Fibroblast of upper back skin (primary cell): ENCODE data around the gene NAALADL1.
A peak's percentile ranks its signal among the peaks of the same experiment; 100 is the strongest.
"Not testable (repeated sequence)": the region's sequence is repeated elsewhere in the genome, so short reads cannot be mapped to it uniquely, and the experiment has no call there.

Source experiments
- DNase-seq: peaks from one replicate; pipeline ENCODE4 v3.0.0-alpha.2; 2013

The NAALADL1 gene

GRCh38 chr11:65013130-65013887, 45.0 kb downstream of the NAALADL1 start:
- DNase-seq: peak; percentile 87

- DNase-seq: no peak
These were observed 49.5 kb downstream of the NAALADL1 start for GRCh38 chr11:65008873-65009272.

GRCh38 chr11:65008016-65008415, 50.3 kb downstream of the NAALADL1 start:
- peak; percentile 23 for DNase-seq

- not testable (repeated sequence) for DNase-seq
These were observed 54.4 kb downstream of the NAALADL1 start for GRCh38 chr11:65003968-65004367.

- peak; percentile 33 for DNase-seq
These were observed 55.1 kb downstream of the NAALADL1 start for GRCh38 chr11:65003282-65003681.

GRCh38 chr11:65002706-65003105, 55.6 kb downstream of the NAALADL1 start:
- no peak for DNase-seq

- DNase-seq: no peak
These were observed 58.9 kb downstream of the NAALADL1 start for GRCh38 chr11:64999478-64999877.

- DNase-seq: no peak
These were observed 59.5 kb downstream of the NAALADL1 start for GRCh38 chr11:64998690-64999431.

- DNase-seq: no peak
These were observed 60.2 kb downstream of the NAALADL1 start for GRCh38 chr11:64998141-64998540.

GRCh38 chr11:64996710-64997380, 61.5 kb downstream of the NAALADL1 start, which contains the start of gene BATF2:
BATF2 (minus strand) TSS chr11:64996971; CDS start chr11:64996914, 57 bp downstream.
- DNase-seq: peak; percentile 59

GRCh38 chr11:64996327-64996709, 62.0 kb downstream of the NAALADL1 start:
- DNase-seq: no peak
